ENCODE measurements around the gene PPP5C. TPM values are rescaled to one million over a fixed set of nuclear protein-coding genes. Genes with fewer than 3 reads are reported as not detected.

The PPP5C gene
- total RNA-seq, 1 donor: 47.4 TPM

DNA sequence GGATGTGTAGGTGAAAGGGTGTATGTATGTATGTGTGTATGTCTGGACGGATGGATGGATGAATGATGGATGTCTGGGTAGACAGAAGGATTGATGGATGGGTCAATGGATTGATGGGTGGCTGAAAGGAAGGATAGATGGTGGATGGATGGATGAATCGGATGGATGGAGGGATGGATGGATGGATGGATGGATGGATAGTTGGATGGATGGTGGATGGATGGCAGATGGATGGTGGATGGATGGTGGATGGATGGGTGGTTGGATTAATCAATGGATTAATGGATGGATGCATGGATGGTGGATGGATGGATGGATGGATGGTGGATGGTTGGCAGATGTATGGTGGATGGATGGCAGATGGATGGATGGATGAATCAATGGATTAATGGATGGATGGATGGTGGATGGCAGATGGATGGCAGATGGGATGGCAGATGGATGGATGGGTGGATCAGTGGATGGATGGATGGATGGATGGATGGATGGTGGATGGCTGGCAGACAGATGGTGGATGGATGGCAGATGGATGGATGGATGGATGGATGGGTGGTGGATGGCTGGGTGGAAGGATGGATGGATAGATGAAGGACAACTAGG is 16.5 kb upstream of the PPP5C start:
- DNase-seq (ENCODE audit: low read depth in 2 of 3, low spot score in 2 of 3): no peak

DNA sequence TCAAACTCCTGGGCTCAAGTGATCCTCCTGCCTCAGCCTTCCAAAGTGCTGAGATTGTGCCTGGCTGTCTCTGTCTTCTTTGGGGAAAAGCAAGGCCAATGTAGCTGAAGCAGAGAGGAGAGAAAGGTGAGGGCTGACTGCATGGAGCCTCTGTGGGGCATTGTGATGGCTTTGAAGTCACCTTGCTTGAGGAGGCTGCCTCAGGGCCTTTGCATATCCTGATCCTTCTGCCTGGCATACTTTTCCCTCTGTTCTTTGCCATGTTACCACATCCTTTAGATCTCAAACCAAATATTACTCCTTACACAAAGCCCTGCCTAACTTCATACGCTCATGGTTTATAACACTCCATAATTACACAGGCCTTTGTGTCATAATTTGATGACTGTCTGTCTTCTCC is 9.4 kb upstream of the PPP5C start:
- DNase-seq (ENCODE audit: low read depth in 2 of 3, low spot score in 2 of 3): no peak

DNA sequence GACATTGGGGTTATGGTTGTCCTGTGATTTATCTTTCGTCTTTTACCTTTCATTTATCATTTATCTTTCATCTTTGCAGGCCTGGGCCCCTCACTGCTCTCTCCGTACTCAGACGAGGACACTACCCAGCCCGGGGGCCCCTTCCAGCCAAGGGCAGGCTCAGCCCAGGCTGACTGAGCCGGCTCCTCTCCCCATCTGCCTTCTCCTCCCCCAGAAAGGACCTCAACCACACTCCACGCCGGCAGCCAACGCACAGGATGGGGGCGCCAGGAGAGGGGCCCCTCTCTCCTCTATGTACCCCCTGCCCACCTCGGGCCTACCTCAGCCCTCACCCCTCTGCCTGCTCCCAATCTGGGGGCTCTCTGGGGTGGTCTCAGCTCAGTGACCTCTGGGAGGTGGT is 7.4 kb upstream of the PPP5C start:
- DNase-seq (ENCODE audit: low read depth in 2 of 3, low spot score in 2 of 3): no peak

DNA sequence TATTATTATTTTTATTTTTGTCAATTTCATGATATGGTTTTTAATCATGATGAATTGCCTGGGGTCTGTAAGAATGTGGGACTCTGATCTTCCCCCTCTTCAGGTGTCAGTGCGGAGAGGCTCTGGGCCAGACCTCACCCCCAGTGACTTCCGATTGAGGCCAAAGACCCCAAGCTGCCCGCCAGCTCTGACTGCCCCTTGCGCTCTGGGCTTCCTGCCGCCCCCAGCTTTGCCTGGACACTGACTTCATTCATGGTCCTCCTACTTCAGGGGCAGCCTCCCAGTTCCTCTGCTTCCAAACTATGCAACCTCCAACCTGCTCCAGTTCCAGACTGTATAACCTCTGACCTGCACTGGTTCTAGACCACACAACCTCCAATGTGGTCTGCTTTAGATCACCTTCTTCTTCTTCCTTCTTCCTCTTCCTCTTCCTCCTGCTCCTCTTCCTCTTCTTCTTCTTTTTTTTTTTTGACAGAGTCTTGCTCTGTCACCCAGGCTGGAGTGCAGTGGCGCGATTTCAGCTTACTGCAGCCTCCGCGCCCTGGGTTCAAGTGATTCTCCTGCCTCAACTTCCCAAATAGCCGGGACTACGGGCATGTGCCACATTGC is 6.7 kb upstream of the PPP5C start:
- DNase-seq (ENCODE audit: low read depth in 2 of 3, low spot score in 2 of 3): no peak

DNA sequence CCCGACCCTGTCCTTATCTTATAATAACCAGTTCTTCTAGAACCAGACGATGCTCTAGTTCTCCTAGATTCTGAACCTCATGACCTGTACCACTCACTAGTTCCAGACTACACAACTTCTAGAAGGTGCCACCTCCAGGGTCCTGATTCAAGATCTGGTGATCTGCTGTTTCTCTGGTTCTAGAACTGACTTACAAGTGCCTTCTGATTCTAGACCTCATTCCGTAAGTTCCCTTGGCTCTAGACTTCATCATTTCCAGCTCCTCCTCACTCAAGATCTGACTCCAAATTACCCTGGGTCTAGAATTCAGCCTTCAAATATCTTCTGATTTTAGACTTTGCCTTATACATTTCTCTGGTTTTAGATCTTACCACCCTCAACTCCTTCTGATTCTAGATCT is 5.0 kb upstream of the PPP5C start:
- DNase-seq (ENCODE audit: low read depth in 2 of 3, low spot score in 2 of 3): no peak

DNA sequence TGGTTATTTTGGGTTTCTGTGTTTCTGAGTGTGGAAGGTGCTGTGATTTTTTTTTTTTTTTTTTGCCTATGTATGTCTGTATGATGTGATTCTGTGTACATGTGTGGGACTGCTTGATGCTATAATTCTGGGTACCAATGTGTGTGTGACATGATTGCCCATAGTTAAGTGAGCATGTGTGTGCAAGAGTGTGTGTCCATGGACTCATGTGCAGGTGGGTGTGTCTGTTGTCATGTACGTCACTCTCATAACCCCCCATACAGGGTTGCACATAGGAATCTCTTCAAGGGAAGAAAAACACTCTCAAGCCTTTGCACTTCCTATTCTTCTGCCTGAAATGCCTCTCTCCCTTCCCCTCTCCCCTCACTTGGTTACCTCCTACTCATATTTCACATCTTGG is 2.5 kb upstream of the PPP5C start:
- no peak for DNase-seq (ENCODE audit: low read depth in 2 of 3, low spot score in 2 of 3)

DNA sequence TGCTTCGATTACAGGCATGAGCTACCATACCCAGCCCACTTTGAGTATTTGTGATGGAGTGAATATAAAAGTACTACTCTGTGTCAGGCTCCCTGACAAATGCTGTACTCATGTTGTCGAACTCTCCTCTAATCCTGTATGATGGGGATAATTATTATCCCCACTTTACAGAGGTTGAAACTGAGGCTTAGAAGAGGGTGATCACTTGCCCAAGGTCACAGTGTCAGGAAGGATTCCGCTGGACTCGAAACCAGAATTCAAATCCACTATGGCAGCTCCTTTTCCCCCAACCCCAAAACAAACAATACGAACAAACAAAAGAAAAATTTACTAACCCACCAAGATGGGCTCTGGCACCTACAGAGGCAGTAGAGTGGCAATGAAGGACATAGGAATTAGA is 1.7 kb upstream of the PPP5C start:
- no peak for DNase-seq (ENCODE audit: low read depth in 2 of 3, low spot score in 2 of 3)

DNA sequence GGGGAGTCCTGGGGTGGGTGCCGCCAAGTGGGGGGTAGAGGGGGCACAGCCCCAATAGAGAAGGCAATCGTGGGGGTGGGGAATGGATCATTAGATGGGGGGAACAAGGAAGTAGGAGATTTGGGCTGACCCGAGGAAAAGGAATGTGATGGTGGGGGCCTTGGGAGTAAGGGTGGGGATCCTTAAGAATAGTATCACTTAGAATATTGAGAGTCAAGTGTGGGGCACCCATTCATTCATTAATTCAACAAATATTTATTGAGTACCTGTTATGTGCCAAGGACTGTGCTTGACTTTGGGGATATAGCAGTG is 641 bp downstream of the PPP5C start:
- no peak for DNase-seq (ENCODE audit: low read depth in 2 of 3, low spot score in 2 of 3)

DNA sequence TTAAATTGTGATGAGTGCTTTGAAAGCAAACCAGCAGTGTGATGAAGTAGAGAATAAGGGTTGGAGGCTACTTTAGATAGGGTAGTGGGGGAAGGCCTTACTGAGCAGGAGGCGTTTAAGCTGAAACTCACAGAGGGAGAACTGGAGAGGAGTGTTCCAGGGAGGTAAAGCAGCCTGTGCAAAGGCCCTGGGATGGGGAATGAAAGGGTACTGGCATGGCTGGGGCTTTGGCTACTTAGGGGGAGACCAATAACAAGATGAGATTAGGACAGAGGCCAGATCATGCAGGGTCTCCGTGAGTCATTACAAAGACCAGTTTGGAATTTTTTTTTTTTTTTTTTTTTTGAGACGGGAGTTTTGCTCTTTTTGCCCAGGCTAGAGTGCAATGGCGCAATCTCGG is 1.1 kb downstream of the PPP5C start:
- DNase-seq (ENCODE audit: low read depth in 2 of 3, low spot score in 2 of 3): no peak

DNA sequence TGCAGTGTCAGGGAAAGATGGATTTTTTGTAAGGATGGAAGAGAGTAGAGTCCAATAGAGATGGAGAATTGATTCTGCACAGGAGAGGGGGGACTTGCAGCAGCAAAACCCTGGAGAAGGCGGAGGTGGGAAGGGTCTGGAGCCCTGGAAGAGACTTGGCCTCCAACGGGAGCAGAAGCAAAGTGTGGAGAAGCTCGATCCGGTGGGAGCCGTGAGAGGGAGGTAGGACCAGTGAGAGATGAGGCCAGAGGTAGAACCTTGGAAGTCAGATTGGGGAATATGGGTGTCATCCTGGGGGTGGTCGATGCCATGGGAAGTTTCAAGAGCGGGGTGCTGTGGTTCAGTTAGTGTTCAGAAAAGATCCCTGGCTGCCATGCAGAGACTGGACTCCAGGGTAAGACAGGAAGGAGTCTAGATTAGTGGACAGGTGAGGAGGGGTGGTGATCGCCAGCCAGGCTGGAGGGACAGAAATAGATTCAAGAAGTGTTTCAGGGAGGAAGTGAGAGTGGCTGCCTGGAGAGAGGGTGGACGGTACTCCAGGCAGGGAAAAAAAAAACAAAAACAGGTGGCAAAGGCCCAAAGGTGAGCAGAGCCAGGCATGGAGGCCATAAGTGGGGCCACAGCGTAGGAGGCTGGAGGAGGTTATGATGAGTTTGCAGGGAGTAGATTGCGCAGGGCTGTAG is 2.6 kb downstream of the PPP5C start:
- DNase-seq (ENCODE audit: low read depth in 2 of 3, low spot score in 2 of 3): no peak

DNA sequence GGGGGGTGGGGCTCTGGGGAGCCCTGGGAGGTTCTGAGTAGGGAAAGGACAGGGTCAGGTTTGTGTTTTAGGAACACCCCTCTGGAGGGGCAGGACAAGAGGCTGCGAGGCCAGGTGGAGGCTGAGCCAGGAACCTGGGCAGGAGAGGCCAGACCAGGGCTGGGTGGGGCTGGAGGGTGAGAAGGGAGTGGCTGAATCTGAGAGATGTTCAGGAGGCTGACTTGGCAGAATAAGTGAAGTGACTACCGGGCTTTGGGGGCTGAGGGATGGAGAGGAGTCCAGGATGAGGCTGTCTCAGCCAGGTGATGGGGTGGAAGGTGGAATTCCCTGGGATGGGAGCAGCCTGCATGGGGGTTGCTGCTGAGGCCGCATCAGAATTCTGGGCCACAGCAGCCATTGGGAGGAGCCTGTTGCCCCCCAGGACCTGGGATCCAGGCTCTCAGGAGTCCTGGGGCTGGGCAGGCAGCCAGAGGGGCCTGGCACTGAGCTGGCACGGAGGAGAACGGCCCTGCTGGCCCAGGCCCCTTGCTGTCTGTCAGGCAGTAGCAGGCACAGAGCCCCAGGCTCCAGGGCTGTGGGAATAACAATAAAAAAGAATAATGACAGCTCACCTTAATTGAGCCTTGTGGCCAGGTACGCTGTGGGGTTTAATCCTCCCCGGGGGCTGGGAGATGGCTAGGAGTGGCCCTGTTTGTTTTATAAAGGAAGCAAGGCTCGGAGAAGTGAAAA is 3.3 kb downstream of the PPP5C start:
- DNase-seq (ENCODE audit: low read depth in 2 of 3, low spot score in 2 of 3): no peak

DNA sequence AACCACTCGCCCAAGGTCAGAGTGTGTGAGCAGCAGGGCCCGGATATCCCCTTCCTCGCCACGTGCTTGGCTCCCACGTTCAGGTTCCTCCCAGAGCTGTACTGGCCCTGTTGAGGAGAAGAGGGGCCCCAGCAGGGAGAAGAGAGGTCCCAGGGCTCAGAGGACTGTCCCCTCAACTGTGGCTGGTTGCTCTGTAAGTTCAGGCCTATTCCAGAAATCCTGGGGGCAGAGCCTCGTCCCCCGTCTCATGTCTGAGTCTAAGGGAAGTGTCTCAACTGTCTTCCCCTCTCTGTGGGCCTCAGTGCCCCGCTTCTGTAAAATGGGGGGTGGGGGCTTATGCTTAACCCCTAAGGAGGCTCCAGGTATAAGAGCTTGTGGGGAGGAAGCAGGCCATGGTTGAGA is 3.9 kb downstream of the PPP5C start:
- DNase-seq (ENCODE audit: low read depth in 2 of 3, low spot score in 2 of 3): peak in 2 of 3 donors; percentile 25 to 28

DNA sequence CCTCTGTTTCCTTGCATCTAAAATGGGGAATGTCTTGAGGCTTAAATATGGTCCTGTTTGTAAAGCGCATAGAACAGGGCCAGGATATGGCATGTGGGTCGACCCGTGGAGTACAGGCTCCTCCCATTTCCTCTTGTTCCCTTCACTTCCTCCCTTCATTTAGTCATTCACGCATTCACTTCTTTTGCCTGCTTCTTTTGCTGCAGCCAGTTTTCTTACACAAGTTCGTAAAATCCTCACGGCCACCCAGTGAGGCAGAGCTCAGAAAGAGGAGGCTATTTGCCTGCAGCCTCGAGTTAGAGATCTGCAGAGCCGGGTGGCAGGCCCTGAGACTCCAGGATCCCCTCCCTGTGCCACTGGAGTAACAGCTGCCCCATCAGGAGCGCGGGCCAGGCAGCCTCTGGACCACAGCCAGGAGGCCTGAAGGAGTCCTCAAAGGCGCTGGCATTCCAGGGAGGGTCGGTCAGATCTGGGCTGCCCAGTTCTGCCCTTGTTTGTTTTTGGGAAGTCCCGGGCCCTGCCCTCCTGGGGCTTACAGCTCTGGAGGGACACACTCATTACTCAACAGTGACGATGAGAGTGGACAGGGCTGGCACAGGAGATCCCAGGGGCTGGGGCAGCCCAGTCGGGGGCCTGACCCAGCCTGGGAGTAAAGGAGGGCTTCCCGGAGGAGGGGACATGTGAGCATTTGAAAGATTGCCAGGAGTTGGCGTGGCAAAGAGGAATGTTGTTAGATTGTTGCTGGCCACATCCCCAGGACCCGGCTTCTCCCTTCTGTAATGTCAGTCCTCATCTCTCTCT is 4.6 kb downstream of the PPP5C start:
- DNase-seq (ENCODE audit: low read depth in 2 of 3, low spot score in 2 of 3): no peak

DNA sequence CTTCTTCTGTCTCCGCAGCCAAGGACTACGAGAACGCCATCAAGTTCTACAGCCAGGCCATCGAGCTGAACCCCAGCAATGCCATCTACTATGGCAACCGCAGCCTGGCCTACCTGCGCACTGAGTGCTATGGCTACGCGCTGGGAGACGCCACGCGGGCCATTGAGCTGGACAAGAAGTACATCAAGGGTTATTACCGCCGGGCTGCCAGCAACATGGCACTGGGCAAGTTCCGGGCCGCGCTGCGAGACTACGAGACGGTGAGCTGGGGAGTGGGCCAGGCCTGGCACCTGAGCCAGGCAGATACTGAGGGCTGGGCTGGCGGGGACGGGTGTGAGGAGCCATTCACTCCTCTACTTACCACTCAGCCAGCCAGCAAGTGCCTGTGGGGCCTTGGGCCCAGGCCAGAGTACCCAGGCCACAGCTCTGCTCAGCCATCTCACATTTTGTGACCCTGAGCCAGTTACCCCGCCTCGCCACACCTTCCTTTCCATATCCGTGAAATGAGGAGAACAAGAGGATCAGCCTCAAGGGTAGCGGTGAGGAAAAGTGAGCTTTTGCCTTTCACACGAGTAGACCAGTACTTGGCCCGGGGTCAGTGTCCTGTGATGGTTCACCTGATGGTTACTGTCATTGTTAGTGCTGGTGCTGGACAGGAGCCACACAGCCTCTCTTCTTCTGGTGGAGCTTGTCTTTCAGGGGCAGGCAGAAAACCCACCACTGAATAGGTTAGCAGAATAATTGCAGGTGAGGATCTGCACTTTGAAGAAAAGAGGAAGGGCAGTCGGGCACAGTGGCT is 7.0 kb downstream of the PPP5C start:
- no peak for DNase-seq (ENCODE audit: low read depth in 2 of 3, low spot score in 2 of 3)

DNA sequence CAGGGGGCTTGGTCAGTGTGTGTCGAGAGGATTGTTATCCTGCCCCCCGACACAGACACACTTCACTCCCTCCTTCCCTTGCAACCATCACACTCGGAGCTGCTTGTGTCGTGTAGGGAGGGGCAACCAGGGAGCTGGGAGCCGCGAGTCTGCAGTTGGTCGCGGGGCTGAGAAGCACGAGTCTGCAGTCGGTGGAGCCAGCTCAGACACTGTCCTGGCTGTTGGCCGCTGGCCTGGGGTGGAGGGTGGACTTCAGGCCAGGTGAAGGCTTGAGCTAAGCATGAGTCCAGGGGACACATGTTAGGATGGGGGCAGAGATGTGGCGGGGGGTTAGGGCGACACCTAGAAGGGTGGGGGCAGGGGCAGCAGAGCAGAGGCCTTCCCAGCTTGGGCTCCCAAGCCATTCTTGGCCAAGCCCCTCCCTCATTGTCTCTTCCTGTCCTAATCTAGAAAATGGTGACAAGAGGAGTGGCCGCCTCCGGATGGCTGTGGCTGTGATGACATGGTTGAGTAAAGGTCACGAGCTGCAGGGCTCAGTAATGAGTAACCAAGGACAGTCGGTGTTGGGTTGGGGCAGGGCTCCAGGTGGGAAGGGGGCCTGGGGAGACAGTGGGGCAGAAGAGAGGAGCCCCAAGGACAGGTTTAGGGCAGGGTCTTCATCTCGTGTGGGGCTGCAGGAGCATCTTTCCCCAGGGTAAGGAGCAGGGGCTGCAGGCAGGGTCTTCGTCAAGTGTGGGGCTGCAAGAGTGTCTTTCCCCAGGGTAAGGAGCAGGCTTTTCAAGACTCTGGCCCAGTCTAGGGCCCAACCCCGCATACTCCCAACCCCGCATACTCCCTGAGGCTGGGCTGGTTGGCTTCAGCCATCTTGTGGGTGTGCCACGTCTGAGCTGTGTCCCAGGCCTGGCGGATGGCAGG is 8.6 kb downstream of the PPP5C start:
- DNase-seq (ENCODE audit: low read depth in 2 of 3, low spot score in 2 of 3): no peak

DNA sequence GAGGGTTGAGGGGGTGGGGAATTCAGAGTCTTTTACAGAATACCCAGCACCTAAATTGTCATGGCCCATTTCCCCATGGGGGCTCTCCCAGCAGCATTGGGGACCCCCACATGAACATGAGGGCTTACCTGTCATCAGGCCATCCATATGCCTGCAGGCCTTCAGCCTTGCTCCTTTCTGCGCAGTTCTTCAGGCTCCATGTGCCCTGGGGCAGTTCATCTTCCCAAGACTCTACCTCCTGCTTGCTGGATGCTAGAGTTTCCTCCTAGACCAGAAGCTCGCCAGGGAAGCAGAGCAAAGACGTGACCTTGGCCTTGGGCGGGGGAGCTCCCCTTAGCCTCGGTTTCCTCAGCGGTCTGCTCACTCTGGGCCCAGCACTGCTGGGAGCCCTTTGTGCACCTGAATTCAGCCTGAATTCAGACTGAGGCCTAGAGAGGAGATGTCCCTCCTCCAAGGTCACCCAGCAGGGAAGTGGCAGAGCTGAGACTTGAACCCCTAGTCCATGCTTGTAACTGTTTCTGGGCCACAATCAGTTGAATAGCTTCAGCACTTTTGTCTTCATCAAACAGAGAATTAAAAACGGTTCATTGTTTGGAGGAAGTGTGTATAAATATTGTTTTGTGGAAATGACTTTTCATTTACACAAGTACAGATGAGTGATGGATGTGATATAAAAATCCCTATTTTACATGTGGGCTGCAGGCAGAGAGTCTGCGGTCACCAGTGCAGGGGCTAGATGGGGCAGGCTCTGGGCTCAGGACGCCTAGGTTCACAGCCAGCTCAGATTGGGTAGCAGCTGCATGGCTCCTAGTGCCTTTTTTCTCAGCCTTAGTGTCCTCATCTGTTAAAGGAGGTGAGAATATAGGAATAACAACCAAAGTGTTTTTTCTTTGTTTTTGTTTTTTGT is 9.5 kb downstream of the PPP5C start:
- DNase-seq (ENCODE audit: low read depth in 2 of 3, low spot score in 2 of 3): no peak

DNA sequence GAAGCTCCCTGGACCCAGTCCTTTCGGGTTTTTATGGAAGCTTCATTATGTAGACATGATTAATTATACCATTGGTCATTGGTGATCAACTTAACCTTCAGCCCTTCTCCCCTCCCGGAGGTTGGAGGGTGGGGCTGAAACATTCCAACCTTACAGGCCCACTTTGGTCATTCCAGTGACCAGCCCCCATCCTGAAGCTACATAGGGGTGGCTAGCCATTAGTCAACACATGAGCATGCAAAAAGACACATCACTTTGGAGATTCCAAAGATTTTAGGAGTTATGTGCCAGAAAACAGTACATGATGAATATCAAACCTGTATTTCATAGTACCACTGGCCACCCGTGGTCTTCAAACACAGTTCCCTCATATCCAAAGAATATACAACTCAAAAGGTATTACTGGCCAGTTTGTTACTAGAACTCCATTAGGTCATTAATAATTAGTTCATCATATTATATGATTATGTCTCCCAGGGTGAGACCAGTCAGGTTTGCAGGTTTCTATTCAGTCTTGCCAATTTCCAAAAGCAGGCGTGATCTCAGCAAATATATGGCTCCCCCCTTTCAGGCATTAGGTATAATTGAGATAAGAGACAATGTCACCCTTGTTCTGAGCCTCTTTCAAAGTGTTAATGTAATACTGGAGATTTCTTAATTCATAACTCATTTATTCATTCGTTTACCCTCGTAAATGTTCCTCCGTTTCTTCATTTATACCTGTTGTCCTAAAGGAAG is 11.1 kb downstream of the PPP5C start:
- no peak for DNase-seq (ENCODE audit: low read depth in 2 of 3, low spot score in 2 of 3)

DNA sequence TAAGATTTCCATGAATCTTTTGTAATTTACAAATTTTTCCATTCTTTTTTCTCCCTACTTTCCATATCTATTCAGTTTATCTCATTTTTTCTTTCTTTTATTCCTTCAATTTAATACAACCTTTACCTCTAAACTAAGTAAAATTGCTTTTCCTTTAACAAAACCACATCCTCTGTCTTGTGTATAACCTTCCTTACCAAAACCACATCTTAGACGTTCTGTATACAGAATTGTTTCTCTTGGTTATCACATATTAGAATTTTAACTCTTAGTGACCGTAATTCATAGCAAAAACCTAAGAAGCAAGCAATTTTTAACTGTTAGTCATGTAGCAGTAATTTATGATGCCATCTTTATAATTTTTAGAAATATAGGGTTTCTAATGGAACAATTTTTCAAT is 15.0 kb downstream of the PPP5C start:
- DNase-seq (ENCODE audit: low read depth in 2 of 3, low spot score in 2 of 3): no peak
